ENCODE measurements around the gene INTS11. TPM values are rescaled to one million over a fixed set of nuclear protein-coding genes. Genes with fewer than 3 reads are reported as not detected.
A peak's percentile ranks its signal among the peaks of the same experiment; 100 is the strongest.

INTS11 gene
- polyA plus RNA-seq, 2 of the 4 experiments (the other 2 are of a cell fraction): 41.9 to 62.9 TPM

GRCh38 chr1:1264026-1264425 lies 60.4 kb downstream of the INTS11 start:
- WGBS (ENCODE audit: missing lambda C conversion rate): 90% methylated on average over 9 of the region's 9 CpGs
- DNase-seq (ENCODE audit: low read depth in 1 of 2, low spot score in 1 of 2) (no peak), FAIRE-seq (no peak), ATAC-seq (no peak)
- Histone ChIP-seq H3K4me2 (no peak overlapping the region), H3K27ac (no peak overlapping the region), H3K4me1 (no peaks in the 10 kb centered on the region), H3K4me3 (no peak overlapping the region), H3K9me3 (no peaks in the 10 kb centered on the region)
- TF ChIP-seq KDM5A (IDR thresholded peaks at IDR 0.05) (no peak), EP300 (IDR thresholded peaks at IDR 0.05) (no peak), TP53 (CRISPR knock-in tag; IDR thresholded peaks at IDR 0.05) (no peak), EHMT2 (IDR thresholded peaks at IDR 0.05; ENCODE audit: low read depth) (no peak), HOXB5 (CRISPR knock-in tag; IDR thresholded peaks at IDR 0.05) (no peak), ESRRA (IDR thresholded peaks at IDR 0.05; ENCODE audit: borderline replicate concordance, low read length) (no peak), ATOH8 (CRISPR knock-in tag; IDR thresholded peaks at IDR 0.05; ENCODE audit: low read depth) (no peak), BHLHE40 (IDR thresholded peaks at IDR 0.05; ENCODE audit: low read depth, low read length) (no peak), CBX8 (IDR thresholded peaks at IDR 0.05) (no peak), FOXS1 (CRISPR knock-in tag; IDR thresholded peaks at IDR 0.05) (no peak)
- POLR2A ChIA-PET: no interaction called here
- CTCF ChIA-PET: interaction anchor here (1.3 to 5.0 kb wide), 2 partner anchors 28 to 142 kb away, joined by 4 to 17 read pairs; no protein-coding TSS in a partner anchor

GRCh38 chr1:1262758-1263157 lies 61.7 kb downstream of the INTS11 start:
- WGBS (ENCODE audit: missing lambda C conversion rate): 93% methylated on average over 3 of the region's 8 CpGs
- no peak overlapping the region for H3K27ac ChIP-seq
- H3K9me3 ChIP-seq: no peaks in the 10 kb centered on the region
- no peak overlapping the region for H3K4me2 ChIP-seq
- FAIRE-seq (no peak), DNase-seq (ENCODE audit: low read depth in 1 of 2, low spot score in 1 of 2) (no peak), ATAC-seq (no peak)
- H3K4me1 ChIP-seq: no peaks in the 10 kb centered on the region
- H3K4me3 ChIP-seq: no peak overlapping the region
- TF ChIP-seq NR3C1 (IDR thresholded peaks at IDR 0.05) (no peak), ZSCAN20 (CRISPR knock-in tag; IDR thresholded peaks at IDR 0.05) (no peak), ESRRA (IDR thresholded peaks at IDR 0.05; ENCODE audit: borderline replicate concordance, low read length) (no peak), RARB (CRISPR knock-in tag; IDR thresholded peaks at IDR 0.05) (no peak), RNF2 (IDR thresholded peaks at IDR 0.05; ENCODE audit: borderline replicate concordance, low read depth) (no peak), FOSB (CRISPR knock-in tag; IDR thresholded peaks at IDR 0.05) (no peak), CEBPB (IDR thresholded peaks at IDR 0.05) (peak; percentile 12 to 61; a peak in 2 of 4 replicates)
- CTCF ChIA-PET: interaction anchor here (5.0 kb wide), 1 partner anchor 140 kb away, joined by 17 read pairs; no protein-coding TSS in a partner anchor
- POLR2A ChIA-PET: no interaction called here

- Histone ChIP-seq H3K27ac (no peak overlapping the region), H3K4me1 (no peaks in the 10 kb centered on the region), H3K4me2 (no peak overlapping the region), H3K9me3 (no peaks in the 10 kb centered on the region), H3K4me3 (no peak overlapping the region)
- 99% methylated on average over 13 of the region's 17 CpGs for WGBS (ENCODE audit: missing lambda C conversion rate)
- CTCF ChIA-PET: interaction anchor here (2.4 to 5.0 kb wide), 2 partner anchors 12 to 140 kb away, joined by 9 to 17 read pairs; no protein-coding TSS in a partner anchor
- no peak for FAIRE-seq
- DNase-seq (ENCODE audit: low read depth in 1 of 2, low spot score in 1 of 2): no peak
- POLR2A ChIA-PET: no interaction called here
- ATAC-seq: no peak
- TF ChIP-seq FOXS1 (CRISPR knock-in tag; IDR thresholded peaks at IDR 0.05) (no peak), RAD21 (conservative IDR thresholded peaks at IDR 0.05 in 1 of 2, IDR thresholded peaks at IDR 0.05 in 1 of 2) (no peak), FOSL2 (IDR thresholded peaks at IDR 0.05) (no peak), FOSL2 (CRISPR knock-in tag; IDR thresholded peaks at IDR 0.05) (no peak), ESRRA (IDR thresholded peaks at IDR 0.05; ENCODE audit: borderline replicate concordance, low read length) (no peak), RFX5 (IDR thresholded peaks at IDR 0.05) (no peak), ATOH8 (CRISPR knock-in tag; IDR thresholded peaks at IDR 0.05; ENCODE audit: low read depth) (no peak), PHF8 (IDR thresholded peaks at IDR 0.05; ENCODE audit: borderline replicate concordance, low read depth) (no peak), RCOR1 (IDR thresholded peaks at IDR 0.05; ENCODE audit: low read depth, low read length) (no peak), ZNF302 (CRISPR knock-in tag; IDR thresholded peaks at IDR 0.05) (no peak), ELK1 (IDR thresholded peaks at IDR 0.05; ENCODE audit: low read depth, low read length) (no peak), ZC3H11A (IDR thresholded peaks at IDR 0.05) (no peak), MAX (IDR thresholded peaks at IDR 0.05) (no peak)
Observed at GRCh38 chr1:1262071-1262470, 62.4 kb downstream of the INTS11 start.

All from A549 (cell line).